Activated CD4-positive, alpha-beta T cell treated with anti-CD3 and anti-CD28 coated beads for 1 hour (primary cell): ENCODE results near the gene MAP3K4.
"Not testable (repeated sequence)": the region's sequence is repeated elsewhere in the genome, so short reads cannot be mapped to it uniquely, and the experiment has no call there.

Source experiments
- DNase-seq: peaks from one replicate; pipeline ENCODE4 v3.0.0-alpha.2; 2020

MAP3K4 gene

DNA sequence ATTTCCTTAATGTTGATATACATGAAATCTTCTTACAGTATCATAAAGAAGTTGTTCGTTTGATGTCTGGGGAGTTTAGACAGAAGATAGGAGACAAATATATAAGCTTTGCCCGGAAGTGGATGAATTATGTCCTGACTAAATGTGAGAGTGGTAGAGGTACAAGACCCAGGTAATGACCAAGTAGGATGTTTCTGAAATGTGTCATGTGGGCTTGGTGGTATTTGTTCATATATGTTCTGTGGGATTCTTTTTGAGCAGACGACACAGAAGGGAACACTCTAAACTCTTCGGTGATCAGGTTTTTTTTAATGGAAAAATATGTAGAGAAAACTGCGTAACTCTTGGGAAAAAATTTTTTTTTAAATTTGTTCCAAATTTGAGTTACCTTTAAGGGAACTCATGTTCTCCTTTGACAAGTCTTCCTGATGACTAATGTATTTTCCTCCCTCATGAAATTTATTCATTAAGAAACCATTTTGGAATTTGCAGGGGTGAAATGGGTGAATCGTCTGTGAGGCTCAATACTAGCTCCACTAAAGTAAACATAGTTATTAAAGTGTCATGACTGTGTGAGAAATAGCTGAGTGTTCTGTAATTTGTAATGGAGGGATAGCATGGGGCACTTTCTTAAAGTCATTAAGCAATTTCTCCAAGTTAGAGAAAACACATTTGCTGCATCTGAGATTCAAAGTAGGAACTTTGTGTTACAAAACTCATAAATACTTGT is 100.6 kb downstream of the MAP3K4 start:
- DNase-seq: no peak

DNA sequence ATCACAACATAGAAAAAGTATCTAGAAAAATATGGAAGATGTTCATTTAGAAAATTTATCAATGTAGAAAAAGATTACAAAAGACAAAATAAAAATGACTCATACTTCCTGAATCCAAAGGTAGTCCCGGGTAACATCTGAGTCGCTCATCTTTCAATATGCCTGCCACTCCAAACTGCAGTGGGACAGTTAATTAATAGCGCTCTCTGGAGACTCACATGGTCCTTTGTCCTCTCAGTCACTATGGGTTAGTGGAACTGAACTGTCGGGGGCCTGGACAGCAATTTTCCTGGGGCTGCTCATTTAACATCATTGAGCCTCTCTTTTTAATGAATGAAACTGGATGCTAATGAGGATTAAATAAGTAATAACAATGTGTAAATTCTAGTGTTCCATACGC is 103.4 kb downstream of the MAP3K4 start:
- DNase-seq: no peak

DNA sequence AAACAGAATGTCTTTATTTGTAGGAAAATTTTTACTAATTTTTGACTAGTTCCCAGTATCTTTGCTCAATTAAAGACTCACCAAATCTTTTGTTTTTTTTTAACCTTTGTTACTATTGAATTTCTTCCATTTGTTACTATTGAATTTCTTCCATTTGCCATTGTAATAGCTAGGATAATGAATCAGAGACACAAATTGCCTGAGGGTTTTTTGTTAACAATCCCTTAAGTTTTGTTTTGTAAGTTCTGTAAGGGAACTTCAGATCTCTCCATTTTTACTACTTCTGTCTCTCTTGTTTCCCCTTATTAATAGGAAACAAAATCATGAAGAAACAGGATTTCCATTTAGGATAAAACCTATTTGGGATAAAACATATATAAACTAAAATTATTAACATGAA is 104.3 kb downstream of the MAP3K4 start:
- no peak for DNase-seq

DNA sequence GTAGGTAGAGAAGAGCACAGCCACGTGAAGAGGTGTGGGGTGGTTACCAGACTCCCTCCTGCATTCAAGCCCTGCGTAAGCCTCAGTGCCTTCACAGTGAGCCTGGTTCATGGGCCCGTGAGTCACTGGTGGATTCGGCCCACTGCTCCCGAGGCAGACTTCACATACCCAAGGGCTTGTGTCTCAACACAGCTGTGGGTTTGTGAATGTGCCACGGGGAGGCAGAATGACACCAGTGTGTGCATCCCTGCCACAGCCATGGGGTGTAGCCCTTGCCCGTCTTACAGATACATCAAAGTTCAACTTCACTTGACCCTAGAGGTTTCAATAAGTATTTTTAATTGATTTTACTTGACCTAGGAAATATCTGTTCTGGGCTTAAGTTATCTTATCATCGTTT is 108.5 kb downstream of the MAP3K4 start:
- DNase-seq: no peak

DNA sequence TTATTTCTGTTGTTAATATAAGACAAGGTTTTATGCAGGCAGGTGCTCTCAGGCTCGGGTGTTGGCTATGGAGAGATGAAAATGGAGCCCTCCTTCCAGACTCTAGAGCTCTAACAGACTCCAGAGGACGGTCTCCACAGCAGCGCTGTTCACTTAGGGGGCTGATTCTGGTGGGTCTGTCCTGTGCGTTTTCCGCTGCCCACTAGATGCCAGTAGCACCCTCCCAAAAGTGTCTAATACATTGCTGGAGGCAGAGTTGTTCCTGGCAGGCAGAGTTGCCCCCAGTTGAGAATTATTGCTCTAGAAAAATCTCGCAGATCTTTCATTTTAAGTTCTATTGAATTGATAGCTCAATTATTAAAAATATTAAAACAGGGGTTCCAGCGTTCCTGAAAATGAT is 109.9 kb downstream of the MAP3K4 start:
- DNase-seq: no peak

DNA sequence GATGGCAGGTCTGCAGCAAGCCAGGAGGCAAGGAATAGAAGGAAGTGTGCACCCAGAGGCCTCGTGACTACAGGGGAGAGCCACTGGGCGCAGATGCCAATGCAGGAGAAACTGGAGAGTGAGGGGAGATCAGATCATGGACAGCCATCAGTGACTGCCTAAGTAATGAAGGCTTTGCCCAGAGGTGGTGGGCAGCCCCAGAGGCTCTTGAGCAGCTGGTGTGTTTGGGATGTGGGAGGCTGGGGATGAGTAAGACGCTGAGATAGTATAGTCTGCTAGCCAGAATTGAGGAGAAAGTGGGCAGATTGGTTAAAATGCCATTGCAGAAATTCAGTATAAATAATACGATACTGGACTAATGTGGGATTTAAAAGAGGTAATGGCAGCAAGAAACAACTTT is 111.9 kb downstream of the MAP3K4 start:
- DNase-seq: no peak

DNA sequence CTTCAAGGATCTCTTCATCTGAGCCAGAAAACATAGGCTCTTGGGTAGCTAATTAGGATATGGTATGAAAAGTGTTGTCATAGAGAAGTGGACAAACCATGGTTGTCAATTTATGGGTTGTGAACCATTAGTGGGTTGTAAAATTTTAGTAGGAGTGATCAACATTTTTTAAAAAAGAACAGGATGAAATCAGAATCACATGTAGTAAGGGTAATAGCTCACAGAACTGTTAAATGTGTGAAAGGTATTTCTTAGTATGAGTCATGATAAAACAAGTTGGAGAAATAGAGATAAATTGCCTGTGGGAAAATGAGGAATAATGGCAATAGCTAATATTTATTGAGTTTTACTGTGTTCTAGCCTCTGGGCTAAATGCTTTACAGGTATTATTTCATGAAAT is 113.4 kb downstream of the MAP3K4 start:
- DNase-seq: no peak

DNA sequence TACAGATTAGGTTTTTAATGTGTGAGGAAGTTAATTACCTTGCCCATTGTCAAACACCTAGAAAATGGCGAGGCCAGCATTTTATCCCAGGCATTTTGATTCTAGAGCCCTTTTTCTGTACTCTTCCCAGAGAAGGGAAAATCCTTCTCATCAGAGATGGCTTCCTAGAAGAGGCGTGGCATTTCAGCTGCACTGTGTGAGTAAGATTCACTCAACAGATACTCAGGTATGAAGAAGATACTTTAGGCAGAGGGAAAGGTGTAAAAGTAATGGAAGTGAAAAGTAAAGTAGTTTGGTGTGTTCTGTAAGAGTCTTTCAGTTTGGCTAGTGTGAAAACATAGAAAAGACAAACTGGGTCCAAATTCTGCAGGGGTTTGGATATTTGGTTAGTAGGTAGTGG is 113.8 kb downstream of the MAP3K4 start:
- no peak for DNase-seq

DNA sequence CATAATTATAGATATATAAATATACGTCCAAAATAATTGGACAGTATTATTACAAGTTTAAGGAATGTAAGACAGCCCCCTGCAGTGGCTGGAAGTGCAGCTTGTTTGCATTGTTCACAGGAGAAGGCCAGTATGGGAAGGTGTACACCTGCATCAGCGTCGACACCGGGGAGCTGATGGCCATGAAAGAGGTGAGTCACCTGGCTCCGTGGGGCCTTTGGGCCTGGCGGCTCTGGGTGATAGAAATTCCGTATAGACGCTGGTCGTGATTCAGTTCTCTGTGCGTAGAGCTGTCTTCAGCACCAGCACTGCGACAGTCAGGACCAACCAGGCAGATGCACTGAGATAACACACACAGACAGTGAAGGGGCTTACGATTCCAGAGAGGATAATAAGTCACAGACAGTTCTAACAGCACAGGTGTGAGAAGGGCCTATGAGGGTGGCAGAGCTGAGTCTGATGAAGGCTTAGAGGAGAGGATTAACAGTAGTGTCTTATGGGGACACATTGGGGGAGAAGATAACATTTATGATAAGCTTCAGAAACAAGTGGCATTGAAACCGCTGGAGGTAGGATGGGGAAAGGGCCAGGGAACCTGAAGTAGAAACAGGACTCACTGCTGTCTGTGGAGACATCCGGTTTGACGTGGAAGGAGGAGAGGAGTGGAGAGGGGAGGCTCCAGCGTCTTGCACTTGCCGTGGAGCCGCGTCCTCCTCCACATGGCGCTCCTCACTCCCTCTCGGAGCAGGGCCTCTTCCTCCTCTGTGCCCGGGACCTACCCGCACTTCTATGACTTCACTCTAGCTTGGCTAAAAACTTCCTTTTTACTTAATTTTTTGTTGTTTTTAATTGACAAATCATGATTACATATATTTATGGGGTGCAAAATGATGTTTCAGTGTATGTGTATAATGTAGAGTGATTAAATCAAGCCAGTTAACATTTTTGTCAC is 116.5 kb downstream of the MAP3K4 start:
- no peak for DNase-seq

DNA sequence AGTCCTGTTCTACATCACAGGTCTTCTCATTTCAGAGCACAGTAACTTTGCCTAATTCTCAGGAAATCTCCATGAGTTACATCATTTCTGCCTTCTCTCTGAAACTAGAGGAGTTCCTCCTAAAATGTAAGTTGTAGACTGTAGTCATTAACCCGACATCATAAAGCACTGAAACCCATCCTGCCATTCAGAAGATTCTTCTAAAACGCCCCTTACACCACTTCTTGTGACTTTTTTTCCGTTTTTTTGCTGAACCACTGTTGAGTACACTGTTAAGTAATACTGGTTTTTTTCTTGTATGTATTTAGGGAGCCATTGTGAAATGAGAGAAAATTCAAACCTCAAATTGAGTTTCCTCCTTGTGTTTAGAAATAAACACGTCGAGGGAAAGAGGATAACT is 117.3 kb downstream of the MAP3K4 start:
- DNase-seq: no peak

DNA sequence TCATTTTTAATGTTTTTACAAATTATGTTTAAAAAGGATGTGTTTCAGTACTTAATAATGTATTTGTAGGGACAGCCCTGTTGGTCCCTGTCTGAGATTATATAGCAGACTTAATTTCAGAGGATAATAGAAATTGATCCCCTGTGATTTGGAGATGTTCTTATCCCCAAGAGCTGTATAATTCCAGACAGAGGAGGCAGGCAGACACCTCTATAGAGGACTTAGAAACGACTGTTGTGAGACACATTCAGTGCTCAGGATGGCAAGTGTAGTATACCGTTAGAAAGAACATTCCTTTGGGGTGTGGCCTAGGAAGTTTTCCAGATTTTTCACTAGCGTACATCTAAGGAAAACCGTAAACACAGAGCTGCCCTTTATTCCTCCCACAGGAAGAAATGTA is 117.8 kb downstream of the MAP3K4 start:
- DNase-seq: no peak

DNA sequence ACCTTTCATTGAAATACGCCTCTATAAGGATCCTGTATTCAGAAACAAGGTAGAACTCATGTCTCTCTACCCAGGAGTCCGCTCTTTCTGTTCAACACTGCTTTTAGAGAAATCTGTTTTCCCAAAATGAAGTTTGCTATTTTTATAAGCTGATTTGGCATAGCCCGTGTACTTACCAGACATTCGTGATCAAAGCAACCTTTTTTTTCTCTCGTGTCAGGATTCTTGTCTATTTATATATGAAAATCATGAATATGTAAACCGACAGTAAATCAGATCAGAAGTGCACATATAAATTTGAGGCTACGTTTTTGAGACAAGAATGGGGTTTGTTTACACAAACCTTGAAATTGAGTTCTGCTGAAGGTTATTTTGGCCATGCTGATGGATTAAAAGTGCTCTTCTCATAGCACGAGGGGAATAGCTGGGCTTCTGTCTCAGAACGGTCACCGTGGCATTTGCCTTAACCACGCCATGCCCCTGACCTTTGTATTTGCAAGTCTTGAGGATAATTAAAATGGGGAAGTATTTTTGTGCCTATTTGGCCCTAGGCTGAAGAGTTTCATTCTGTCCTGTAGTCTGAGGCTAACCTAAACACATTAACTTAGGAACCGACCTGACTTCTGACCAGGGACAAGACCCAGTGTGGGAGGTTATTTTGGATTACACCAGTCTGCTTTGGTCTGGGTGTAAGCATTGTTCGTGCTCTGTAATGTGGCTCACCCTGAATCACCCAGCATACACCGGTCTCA is 118.6 kb downstream of the MAP3K4 start:
- no peak for DNase-seq

DNA sequence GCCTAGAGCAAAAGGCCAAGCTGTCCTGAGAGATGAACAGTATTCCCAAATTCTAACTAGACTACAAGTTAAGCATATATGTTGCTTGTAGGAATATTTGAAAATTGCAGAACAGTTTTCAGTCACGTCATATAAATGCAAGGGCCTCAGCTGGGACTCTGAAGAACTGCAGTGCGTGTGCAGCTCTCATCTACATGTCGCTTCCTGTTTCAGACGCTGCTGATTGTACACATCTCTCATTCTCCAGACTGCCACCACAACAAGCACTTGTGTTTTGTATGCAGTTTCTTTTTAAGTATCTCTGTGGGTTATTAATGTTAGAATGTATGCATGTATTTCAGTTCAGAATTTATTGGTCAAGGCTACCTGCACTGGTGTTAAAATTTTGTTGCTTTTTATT is 119.7 kb downstream of the MAP3K4 start:
- DNase-seq: no peak

DNA sequence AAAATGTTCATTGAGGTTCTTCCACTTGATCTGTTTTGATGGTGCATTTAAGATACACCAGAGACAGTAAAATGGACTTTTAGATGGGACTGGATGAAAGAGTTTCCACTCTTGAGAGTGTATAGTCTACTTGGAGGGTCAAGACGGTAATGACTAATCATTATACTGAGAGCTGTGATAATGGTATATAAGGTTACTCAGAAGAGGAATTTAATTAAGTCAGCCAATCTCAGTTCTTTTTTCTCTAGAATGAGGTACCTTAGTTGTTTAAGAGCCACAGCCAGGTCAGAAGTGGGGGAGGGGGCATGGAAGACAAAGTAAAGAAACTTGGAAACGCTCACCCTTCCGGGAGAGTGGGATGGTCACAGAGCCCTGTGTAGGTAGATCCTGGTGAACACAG is 123.9 kb downstream of the MAP3K4 start:
- DNase-seq: no peak

DNA sequence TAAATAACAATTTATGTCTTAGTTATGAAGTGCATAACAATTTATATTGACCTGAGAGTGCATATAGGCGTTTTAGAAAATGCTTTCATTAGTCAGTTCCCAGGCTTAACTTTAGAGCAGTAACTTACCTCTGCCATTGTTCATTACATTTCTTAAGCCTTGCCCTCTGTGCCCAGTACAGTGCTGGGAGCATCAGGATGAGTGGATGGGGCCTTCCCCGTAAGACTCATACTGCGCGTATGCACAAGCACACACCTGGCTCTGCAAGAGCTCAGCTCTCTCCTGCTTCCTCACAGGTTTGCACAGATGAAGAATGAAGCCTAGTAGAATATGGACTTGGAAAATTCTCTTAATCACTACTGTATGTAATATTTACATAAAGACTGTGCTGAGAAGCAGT is 125.0 kb downstream of the MAP3K4 start:
- DNase-seq: no peak

DNA sequence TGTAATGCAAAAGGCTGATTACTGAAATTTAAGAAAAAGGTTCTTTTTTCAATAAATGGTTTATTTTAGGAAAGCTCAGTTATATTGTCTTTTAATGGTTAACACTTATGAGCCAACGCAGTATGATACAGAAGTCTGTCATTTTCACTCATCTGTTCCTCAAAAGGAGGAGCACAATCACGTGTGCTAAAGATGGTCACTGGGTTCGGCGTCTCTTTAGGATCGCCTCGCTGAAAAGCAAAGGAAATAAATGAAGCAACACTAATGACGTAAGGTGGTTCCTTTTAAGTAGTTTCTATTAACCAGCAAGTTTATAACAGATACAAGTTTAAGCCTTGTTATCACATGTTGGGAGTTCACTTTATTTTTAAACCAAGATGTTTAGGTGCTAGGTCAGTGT is 125.7 kb downstream of the MAP3K4 start:
- no peak for DNase-seq

DNA sequence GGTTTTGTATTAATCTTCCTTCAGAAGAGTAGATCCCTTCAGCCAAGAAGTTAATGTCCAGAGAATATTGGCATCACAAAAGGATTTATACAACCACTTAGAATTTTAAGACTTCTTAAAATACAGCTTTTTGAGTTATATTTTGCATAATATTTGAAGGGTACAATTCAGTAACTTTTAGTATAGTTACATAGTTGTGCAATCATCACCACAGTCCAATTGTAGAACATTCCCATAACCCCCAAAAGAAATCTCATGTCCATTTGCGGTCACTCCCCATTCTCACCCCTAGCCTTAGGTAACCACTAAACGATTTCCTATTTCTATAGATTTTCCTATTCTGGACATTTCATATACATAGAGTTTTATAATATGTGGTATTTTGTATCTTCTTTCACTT is 126.4 kb downstream of the MAP3K4 start:
- no peak for DNase-seq

DNA sequence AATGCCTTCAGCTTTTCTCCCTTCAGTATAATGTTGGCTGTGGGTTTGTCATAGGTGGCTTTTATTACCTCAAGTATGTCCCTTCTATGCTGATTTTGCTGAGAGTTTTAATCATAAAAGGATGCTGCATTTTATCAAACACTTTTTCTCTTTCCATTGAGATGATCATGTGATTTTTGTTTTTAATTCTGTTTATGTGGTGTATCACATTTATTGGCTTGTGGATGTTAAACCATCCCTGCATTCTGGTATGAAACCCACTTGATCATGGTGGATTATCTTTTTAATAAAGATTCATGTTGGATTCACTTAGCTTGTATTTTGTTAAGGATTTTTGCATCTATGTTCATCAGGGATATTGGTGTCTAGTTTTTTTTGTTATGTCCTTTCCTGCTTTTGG is 131.8 kb downstream of the MAP3K4 start:
- not testable (repeated sequence) for DNase-seq

DNA sequence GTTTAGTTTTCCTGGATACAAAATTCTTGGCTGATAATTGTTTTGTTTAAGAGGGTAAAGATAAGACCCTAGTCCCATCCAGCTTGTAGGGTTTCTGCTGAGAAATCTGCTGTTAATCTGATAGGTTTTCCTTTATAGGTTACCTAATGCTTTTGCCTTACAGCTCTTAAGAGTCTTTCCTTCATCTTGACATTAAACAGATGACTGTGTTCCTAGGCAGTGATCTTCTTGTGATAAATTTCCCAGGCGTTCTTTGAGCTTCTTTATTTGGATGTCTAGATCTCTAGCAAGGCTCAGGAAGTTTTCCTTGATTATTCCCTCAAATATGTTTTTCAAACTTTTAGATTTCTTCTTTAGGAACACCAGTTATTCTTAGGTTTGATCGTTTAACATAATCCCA is 134.0 kb downstream of the MAP3K4 start:
- DNase-seq: no peak

DNA sequence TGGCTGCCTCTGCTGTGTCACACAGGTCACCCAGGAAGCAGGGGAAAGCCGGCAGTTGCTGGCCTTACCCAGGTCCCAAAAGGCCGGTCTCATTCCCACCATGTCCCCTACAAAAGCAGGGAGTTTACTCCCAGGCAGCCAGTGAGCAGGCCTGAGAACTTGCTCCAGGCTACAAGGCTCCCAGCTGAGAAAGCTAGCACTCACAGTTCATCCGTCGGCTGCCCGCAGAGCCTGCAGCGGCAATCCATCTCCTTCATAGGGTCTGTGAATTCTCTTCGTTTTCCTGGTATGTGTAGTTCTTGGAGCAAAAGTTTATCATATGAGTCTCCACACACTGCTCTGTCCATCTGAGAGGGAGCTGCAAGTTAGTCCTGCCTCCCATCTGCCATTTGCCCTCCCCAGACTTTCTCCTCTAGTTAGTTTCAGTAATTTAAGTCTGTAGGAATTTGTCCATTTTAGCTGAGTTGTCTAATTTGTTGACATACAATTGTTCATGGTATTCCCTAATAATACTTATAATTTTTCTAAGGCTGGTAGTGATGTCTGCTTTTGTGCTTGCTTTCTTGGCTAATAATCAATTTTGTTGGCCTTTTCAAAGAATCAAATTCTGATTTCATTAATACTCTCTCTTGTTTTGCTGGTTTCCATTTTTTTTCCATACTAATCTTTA is 135.6 kb downstream of the MAP3K4 start:
- no peak for DNase-seq

DNA sequence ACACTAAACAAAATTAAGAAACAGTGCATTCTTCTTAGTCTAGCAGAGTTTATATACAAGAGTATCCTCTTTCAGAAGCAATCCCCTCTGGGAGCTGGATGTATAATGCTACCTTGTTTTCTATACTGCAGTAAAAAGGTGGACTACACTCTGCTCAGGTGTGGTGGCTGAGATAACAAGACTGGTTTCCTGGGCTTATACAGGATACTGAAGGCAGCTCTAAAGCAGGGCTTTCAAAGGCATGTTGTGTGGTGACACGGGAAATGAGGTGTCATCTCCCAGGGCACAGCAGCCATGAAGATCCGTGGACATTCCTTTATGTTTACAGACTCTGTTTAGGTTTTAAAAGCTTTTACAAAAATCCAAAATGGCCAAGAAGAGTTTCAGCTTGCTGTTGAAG is 136.7 kb downstream of the MAP3K4 start:
- no peak for DNase-seq

DNA sequence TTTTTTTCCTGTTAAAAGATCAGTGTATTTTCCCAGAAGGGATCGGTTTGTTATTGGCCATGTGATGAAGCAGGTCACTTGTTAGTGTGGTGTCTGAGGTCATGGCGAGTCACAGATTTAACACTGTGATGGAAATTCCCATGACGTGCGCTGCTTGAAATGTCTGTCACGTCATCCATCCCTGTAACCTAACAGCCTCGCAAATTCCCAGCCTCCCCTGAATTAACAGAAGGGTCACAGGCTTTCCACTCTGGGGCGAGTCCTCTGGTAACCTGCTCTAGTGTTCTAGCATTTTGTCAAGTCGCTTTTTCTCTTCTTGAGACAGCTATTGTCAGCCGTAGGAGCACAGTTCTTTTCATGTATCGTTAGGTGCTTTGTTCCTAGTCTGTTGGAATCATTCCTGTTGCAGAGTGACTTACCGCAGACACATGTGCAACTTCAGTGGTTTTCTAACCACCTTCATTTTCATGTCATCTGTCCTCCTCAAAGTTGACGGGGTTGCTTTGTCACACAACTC is 137.2 kb downstream of the MAP3K4 start:
- DNase-seq: no peak

DNA sequence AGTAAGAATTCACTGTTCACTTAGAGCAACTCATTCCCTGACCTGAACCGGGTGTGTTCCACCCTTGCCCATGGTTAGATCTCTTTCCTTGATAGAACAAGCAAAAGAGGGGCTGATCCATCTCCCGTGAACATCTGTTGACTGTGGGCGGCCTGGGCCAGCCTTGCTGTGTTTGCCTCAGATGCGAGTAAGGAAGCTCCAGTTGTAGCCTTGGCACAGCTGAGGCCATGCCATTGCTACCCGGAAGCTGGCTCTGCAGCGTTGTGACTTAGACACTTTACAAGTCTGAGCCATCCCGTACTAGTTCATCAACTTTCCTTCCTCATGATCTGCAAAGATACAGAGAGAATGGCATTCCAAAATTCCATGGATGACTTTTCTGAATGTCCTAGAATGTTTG is 139.0 kb downstream of the MAP3K4 start:
- DNase-seq: no peak
